H1 (cell line): ENCODE results near the gene ADA. TPM values are rescaled to one million over a fixed set of nuclear protein-coding genes. Genes with fewer than 3 reads are reported as not detected.
A peak's percentile ranks its signal among the peaks of the same experiment; 100 is the strongest.

Experiments used
- CTCF ChIA-PET: fragments of 300-600 bp; sonication (Branson Sonifier 250); formaldehyde crosslinking; loops from one replicate; lab custom pipeline; 2021; ENCODE audit not compliant: partially characterized antibody; lab: Charles Lee
- POLR2A ChIA-PET: fragments of 300-600 bp; sonication (Branson Sonifier 250); formaldehyde crosslinking; loops from one replicate; lab custom pipeline; 2021; ENCODE audit warnings: inconsistent platforms; ENCODE audit not compliant: partially characterized antibody; lab: Charles Lee
- DNase-seq, 2 experiments: peaks; one replicate each; pipeline versions ENCODE4 v3.0.0 to v3.0.0-alpha.2; 2010 to 2022; ENCODE audit warnings: low spot score in 2 of 2, low read depth in 1 of 2, mixed read lengths in 1 of 2
- FAIRE-seq: peaks from 2 replicates; lab custom pipeline; 2011; peaks lifted over from hg19 to GRCh38; lab: Jason Lieb, UNC
- H2AFZ ChIP-seq: 2 replicates; pipeline ENCODE4 v1.8.1; 2012; ENCODE audit warnings: low read length, inconsistent platforms
- H2AK5ac ChIP-seq: 2 replicates; pipeline ENCODE4 v1.6.1; 2013; ENCODE audit warnings: low read depth, low read length
- H2BK120ac ChIP-seq: replicated peaks from 2 replicates; pipeline ENCODE3; 2013; ENCODE audit warnings: low read depth, low read length, inconsistent platforms
- H2BK12ac ChIP-seq: 2 replicates; pipeline ENCODE4 v1.6.1; 2013; ENCODE audit warnings: low read depth, low read length
- H2BK15ac ChIP-seq: 2 replicates; pipeline ENCODE4 v1.6.1; 2013; ENCODE audit warnings: low read length
- H2BK20ac ChIP-seq: 2 replicates; pipeline ENCODE4 v1.6.1; 2013; ENCODE audit warnings: low read length
- H2BK5ac ChIP-seq: 2 replicates; pipeline ENCODE4 v1.6.1; 2013; ENCODE audit warnings: low read depth, low read length
- H3K14ac ChIP-seq: 2 replicates; pipeline ENCODE4 v1.6.1; 2013; ENCODE audit warnings: inconsistent platforms; ENCODE audit not compliant: insufficient read length
- H3K18ac ChIP-seq: 2 replicates; pipeline ENCODE4 v1.6.1; 2013; ENCODE audit warnings: low read length; ENCODE audit errors: extremely low read depth
- H3K23ac ChIP-seq: 2 replicates; pipeline ENCODE4 v1.6.1; 2013; ENCODE audit warnings: inconsistent platforms; ENCODE audit not compliant: insufficient read length
- H3K23me2 ChIP-seq: 2 replicates; pipeline ENCODE4 v1.6.1; 2013; ENCODE audit warnings: low read depth, low read length
- H3K27ac ChIP-seq: 2 replicates; pipeline ENCODE4 v1.6.1; 2011; ENCODE audit warnings: low read depth, low read length, inconsistent platforms
- H3K27me3 ChIP-seq, 4 experiments: replicated peaks in 1 of 4; 1 replicate in 1 of 4; 2 replicates in 3 of 4; pipeline versions ENCODE4 v1.6.1 to v1.8.1; 2011 to 2013; ENCODE audit warnings: low read length in 3 of 4, mild to moderate bottlenecking in 3 of 4, inconsistent platforms in 2 of 4, mixed read lengths in 2 of 4, moderate library complexity in 1 of 4; ENCODE audit not compliant: control insufficient read depth in 3 of 4, insufficient read depth in 3 of 4; ENCODE audit errors: extremely low read depth in 1 of 4
- H3K36me3 ChIP-seq, 4 experiments: 2 replicates each; pipeline versions ENCODE4 v1.6.1 to v1.8.1; 2011 to 2013; ENCODE audit warnings: mild to moderate bottlenecking in 4 of 4, low read length in 3 of 4, moderate library complexity in 2 of 4, control low read depth in 1 of 4, inconsistent platforms in 1 of 4; ENCODE audit not compliant: insufficient read depth in 4 of 4, control insufficient read depth in 2 of 4
- H3K4ac ChIP-seq: replicated peaks from 2 replicates; pipeline ENCODE3; 2013; ENCODE audit warnings: low read length, low read depth, mixed read lengths, inconsistent platforms; ENCODE audit not compliant: insufficient read length
- H3K4me1 ChIP-seq, 4 experiments: replicated peaks in 1 of 4; 1 replicate in 1 of 4; 2 replicates in 3 of 4; pipeline versions ENCODE4 v1.6.1 to v1.8.1; 2011 to 2013; ENCODE audit warnings: low read length in 3 of 4, inconsistent platforms in 2 of 4, mixed read lengths in 1 of 4; ENCODE audit not compliant: insufficient read depth in 4 of 4, control insufficient read depth in 3 of 4
- H3K4me2 ChIP-seq, 2 experiments: 2 replicates each; pipeline versions ENCODE4 v1.6.1 to v1.8.1; 2011 to 2013; ENCODE audit warnings: low read depth in 2 of 2, low read length in 2 of 2, control low read depth in 1 of 2, inconsistent platforms in 1 of 2, mild to moderate bottlenecking in 1 of 2; ENCODE audit not compliant: insufficient read depth in 1 of 2
- H3K4me3 ChIP-seq, 4 experiments: fragments of 200-600, 300-600 bp in 1 of 4; sonication (generic), shearing (Covaris generic), sonication (Bioruptor Twin) in 1 of 4; 2 replicates each; pipeline versions ENCODE4 v1.5.1 to v1.8.1; 2011 to 2016; ENCODE audit warnings: low read length in 4 of 4, low read depth in 3 of 4, control low read depth in 2 of 4, inconsistent platforms in 2 of 4, mild to moderate bottlenecking in 2 of 4, mixed read lengths in 1 of 4, moderate library complexity in 1 of 4; ENCODE audit not compliant: insufficient read depth in 2 of 4; ENCODE audit errors: extremely low read depth in 1 of 4
- H3K56ac ChIP-seq: replicated peaks from 2 replicates; pipeline ENCODE3; 2013; ENCODE audit warnings: low read depth, mild to moderate bottlenecking, mixed read lengths, low read length, inconsistent platforms; ENCODE audit not compliant: insufficient read length
- H3K79me1 ChIP-seq: 2 replicates; pipeline ENCODE4 v1.6.1; 2013; ENCODE audit warnings: low read depth, low read length, control low read depth
- H3K79me2 ChIP-seq, 2 experiments: 2 replicates each; pipeline versions ENCODE4 v1.6.1 to v1.8.1; 2012 to 2013; ENCODE audit warnings: low read length in 2 of 2, mild to moderate bottlenecking in 2 of 2, inconsistent platforms in 1 of 2; ENCODE audit not compliant: insufficient read depth in 2 of 2, control insufficient read depth in 1 of 2
- H3K9ac ChIP-seq, 4 experiments: replicated peaks in 1 of 4; 1 replicate in 1 of 4; 2 replicates in 3 of 4; pipeline versions ENCODE4 v1.6.1 to v1.8.1; 2011 to 2013; ENCODE audit warnings: low read depth in 3 of 4, low read length in 3 of 4, control low read depth in 2 of 4, mild to moderate bottlenecking in 2 of 4, moderate library complexity in 2 of 4, inconsistent platforms in 1 of 4; ENCODE audit errors: extremely low read depth in 1 of 4
- H3K9me3 ChIP-seq, 2 experiments: 2 replicates each; pipeline versions ENCODE4 v1.6.1 to v1.8.1; 2012 to 2013; ENCODE audit warnings: mild to moderate bottlenecking in 2 of 2, moderate library complexity in 2 of 2, control low read depth in 1 of 2, inconsistent platforms in 1 of 2, low read depth in 1 of 2, low read length in 1 of 2, mixed read lengths in 1 of 2; ENCODE audit not compliant: insufficient read depth in 2 of 2
- H4K20me1 ChIP-seq, 2 experiments: replicated peaks in 1 of 2; 2 replicates each; pipeline versions ENCODE3 to v1.8.1; 2011 to 2013; ENCODE audit warnings: inconsistent platforms in 2 of 2, low read length in 2 of 2, mild to moderate bottlenecking in 1 of 2; ENCODE audit not compliant: insufficient read depth in 2 of 2, control insufficient read depth in 1 of 2
- H4K5ac ChIP-seq: 2 replicates; pipeline ENCODE4 v1.6.1; 2013; ENCODE audit warnings: low read length, low read depth, mixed read lengths, inconsistent platforms; ENCODE audit not compliant: insufficient read length
- H4K8ac ChIP-seq: 2 replicates; pipeline ENCODE4 v1.8.0; 2013; ENCODE audit warnings: mild to moderate bottlenecking, moderate library complexity, low read length, inconsistent platforms; ENCODE audit not compliant: insufficient read depth; ENCODE audit errors: extremely low read depth
- H4K91ac ChIP-seq: replicated peaks from 2 replicates; pipeline ENCODE3; 2013; ENCODE audit warnings: low read length, mixed read lengths, inconsistent platforms; ENCODE audit not compliant: insufficient read length
- BRCA1 ChIP-seq: IDR thresholded peaks from 2 replicates; pipeline ENCODE4 v1.6.1; 2012; ENCODE audit warnings: low read depth, low read length, improper control_type of control experiment
- KDM1A ChIP-seq: fragments of 200-600, 300-600 bp; sonication (generic); IDR thresholded peaks from 2 replicates; pipeline ENCODE4 v1.7.1; 2016; ENCODE audit warnings: mild to moderate bottlenecking, low read length, borderline replicate concordance
- WGBS, 2 experiments: shearing (Covaris generic) in 1 of 2; methylation state at CpG; one replicate each; pipeline versions ENCODE4 v1.1.6 to v1.1.7; 2013 to 2015; ENCODE audit warnings: low lambda C conversion rate in 2 of 2, mixed read lengths in 2 of 2, inconsistent platforms in 1 of 2, low coverage in 1 of 2, missing lambda C conversion rate in 1 of 2; ENCODE audit not compliant: insufficient replicate concordance in 2 of 2, insufficient coverage in 1 of 2, insufficient read length in 1 of 2; ENCODE audit errors: extremely low coverage in 1 of 2, missing lambda C conversion rate in 1 of 2; 5-methylcytosine and 5-hydroxymethylcytosine counted together
- polyA plus RNA-seq, 7 experiments: library from polyadenylated mRNA; depleted of rRNA in 3 of 7; stranded (reverse) in 5 of 7; unstranded in 2 of 7; fragments of >200 nt in 5 of 7; fragments of 200-250 nt in 2 of 7; gene quantifications; 1 replicate in 5 of 7; 2 replicates in 1 of 7; 4 replicates in 1 of 7; pipeline versions ENCODE4 v1.2.1 to v1.2.3, GENCODE V29; 2011 to 2013; ENCODE audit warnings: missing spikeins in 2 of 7, mixed read lengths in 2 of 7
- total RNA-seq: library from RNA; stranded (reverse); fragmentation: NEBNext Ultra II Directional; extraction: Animal tissue kit (Norgen Biotek cat#: 25700); gene quantifications from 2 replicates; pipeline ENCODE4 v1.2.1, GENCODE V29; 2021

ADA gene
- total and polyA plus RNA-seq, 2 of the 8 experiments (the other 6 are each of a cell fraction or from before 2014, with no cell fraction given): 19.9 to 32.8 TPM

GRCh38 chr20:44690781-44691423 lies 39.4 kb upstream of the ADA start:
- no peak overlapping the region for H4K91ac ChIP-seq
- FAIRE-seq (no peak), DNase-seq (no peak)
- H2BK20ac ChIP-seq: no peak overlapping the region
- H3K79me1 ChIP-seq: no peaks in the 10 kb centered on the region
- no peak overlapping the region for H3K4me2 ChIP-seq
- H3K14ac ChIP-seq: no peak overlapping the region
- H2AFZ ChIP-seq: no peak overlapping the region
- no peak overlapping the region for H4K8ac ChIP-seq
- no peaks in the 10 kb centered on the region for H4K20me1 ChIP-seq
- peaks cover 0 to 3% (median under 1%) of the 10 kb centered on the region in 4 experiments; a peak in 2 of 7 replicates for H3K4me1 ChIP-seq
- H4K5ac ChIP-seq: no peak overlapping the region
- no peaks in the 10 kb centered on the region for H3K79me2 ChIP-seq
- TF ChIP-seq KDM1A (0 out of 2 replicates have a peak, but pooled peaks have one; percentile 26), BRCA1 (no peak)
- no peaks in the 10 kb centered on the region for H3K23me2 ChIP-seq
- H3K4me3 ChIP-seq: no peak overlapping the region
- H3K9ac ChIP-seq: no peak overlapping the region
- 88% methylated on average over 9 of the region's 9 CpGs; no CpG with 5 or more reads in 1 of the 2 experiments for WGBS, 2 experiments
- H3K56ac ChIP-seq: no peak overlapping the region
- CTCF ChIA-PET: interaction anchor here (0.6 to 7.4 kb wide), 6 partner anchors 12 to 57 kb away, joined by 3 to 83 read pairs (median 4); no protein-coding TSS in a partner anchor
- no peak overlapping the region for H2BK15ac ChIP-seq
- no peak overlapping the region for H2BK120ac ChIP-seq
- no peak overlapping the region for H2BK5ac ChIP-seq
- peaks cover 0 to 4% of the 10 kb centered on the region in 2 experiments; a peak in 1 of 4 replicates for H3K9me3 ChIP-seq
- no peak overlapping the region for H2BK12ac ChIP-seq
- H3K18ac ChIP-seq: no peak overlapping the region
- H3K23ac ChIP-seq: no peak overlapping the region
- POLR2A ChIA-PET: no interaction called here
- H3K27me3 ChIP-seq: no peaks in the 10 kb centered on the region
- no peak overlapping the region for H3K27ac ChIP-seq
- no peak overlapping the region for H3K4ac ChIP-seq
- no peak overlapping the region; the same call in 1 of the 2 replicates for H2AK5ac ChIP-seq
- no peaks in the 10 kb centered on the region for H3K36me3 ChIP-seq
